GM10847 (cell line): ENCODE measurements around the gene HES3.

ENCODE experiments used
- POLR2A ChIP-seq: IDR thresholded peaks from 2 replicates; pipeline ENCODE4 v1.6.1; 2011; ENCODE audit not compliant: insufficient read length; ENCODE audit errors: extremely low read depth

Gene HES3

GRCh38 chr1:6288665-6289064 lies 44.7 kb downstream of the HES3 start:
- TF ChIP-seq POLR2A, result no peak

- TF ChIP-seq POLR2A, result no peak
Measured at GRCh38 chr1:6292102-6292501, 48.1 kb downstream of the HES3 start.

DNA sequence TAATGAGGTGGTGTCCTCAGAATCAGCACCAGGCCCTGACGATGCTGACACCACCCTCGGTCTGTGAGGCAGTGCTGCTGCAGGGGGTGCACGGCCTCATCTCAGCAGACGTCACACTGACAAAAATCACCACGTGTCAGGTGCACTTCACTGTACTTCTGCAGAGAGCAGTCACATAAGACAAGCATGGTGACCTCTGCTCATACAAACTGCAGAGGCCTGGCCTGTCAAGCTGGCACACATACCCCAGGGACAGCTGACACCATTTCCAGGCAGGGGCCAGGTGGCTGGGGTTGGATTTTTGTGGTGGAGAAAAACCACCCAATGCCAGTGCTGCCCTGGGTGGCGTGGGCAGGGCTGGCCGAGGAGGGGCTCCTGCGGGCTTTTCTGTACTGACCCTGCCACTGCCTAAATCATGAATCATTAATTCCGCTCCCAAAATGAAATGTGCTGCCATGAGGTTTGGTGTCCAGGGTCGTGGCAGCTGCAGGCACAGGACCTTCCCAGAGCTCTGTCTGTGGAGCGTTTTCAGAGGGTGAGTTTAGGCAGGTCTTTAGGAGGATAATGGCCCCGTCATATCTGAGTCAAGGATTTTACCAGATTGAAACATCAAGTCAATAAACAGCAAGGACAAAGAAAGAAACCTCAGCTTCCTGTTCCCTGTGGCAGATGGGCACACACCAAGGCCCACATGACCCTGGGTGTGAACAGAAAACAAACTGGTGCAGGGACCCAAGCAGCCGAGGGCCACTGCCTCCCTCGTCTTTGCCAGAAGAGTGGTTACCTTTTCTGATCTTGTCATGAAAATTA lies 50.3 kb downstream of the HES3 start:
- no peak for TF ChIP-seq POLR2A

GRCh38 chr1:6294890-6295556 lies 51.0 kb downstream of the HES3 start:
- no peak for TF ChIP-seq POLR2A
